HTERT RPE-1 (cell line): ENCODE data around the gene NFYC.

Experiments used
- in situ Hi-C: fragments of 300-500 bp; cut with MboI; formaldehyde crosslinking; loops from 4 replicates; pipeline ENCODE4 v1.14.3; 2020; ENCODE audit warnings: low sequenced_read_pairs

The NFYC gene

GRCh38 chr1:40691538-40692428 lies at the start of gene NFYC:
TSS of gene NFYC (plus strand) at chr1:40691704. CDS start at chr1:40738844, 47,140 bp downstream.
- in situ Hi-C loops: no loop called here

- in situ Hi-C loops: no loop called here
These were observed 46.3 kb upstream of the NFYC start for GRCh38 chr1:40645118-40645680.

GRCh38 chr1:40646315-40646714 lies 45.2 kb upstream of the NFYC start:
- in situ Hi-C loops: no loop called here

- in situ Hi-C loops: no loop called here
These were observed 43.3 kb upstream of the NFYC start for GRCh38 chr1:40648200-40648599.

- in situ Hi-C loops: no loop called here
These were observed 42.4 kb upstream of the NFYC start for GRCh38 chr1:40648928-40649591.

- in situ Hi-C loops: no loop called here
These were observed 41.9 kb upstream of the NFYC start for GRCh38 chr1:40649592-40649930.

GRCh38 chr1:40650075-40650474 lies 41.4 kb upstream of the NFYC start:
- in situ Hi-C loops: no loop called here

GRCh38 chr1:40651138-40651857 lies 40.2 kb upstream of the NFYC start:
- in situ Hi-C loops: no loop called here

GRCh38 chr1:40652468-40652867 lies 39.0 kb upstream of the NFYC start:
- in situ Hi-C loops: no loop called here

GRCh38 chr1:40652979-40653378 lies 38.5 kb upstream of the NFYC start:
- in situ Hi-C loops: no loop called here

GRCh38 chr1:40653851-40654537 lies 37.5 kb upstream of the NFYC start:
- in situ Hi-C loops: no loop called here

GRCh38 chr1:40657046-40657445 lies 34.5 kb upstream of the NFYC start:
- in situ Hi-C loops: no loop called here

GRCh38 chr1:40658751-40659648 lies 32.5 kb upstream of the NFYC start:
- in situ Hi-C loops: no loop called here

- in situ Hi-C loops: no loop called here
These were observed 31.9 kb upstream of the NFYC start for GRCh38 chr1:40659649-40659947.

GRCh38 chr1:40661678-40662077 lies 29.8 kb upstream of the NFYC start:
- in situ Hi-C loops: no loop called here

- in situ Hi-C loops: no loop called here
These were observed 29.4 kb upstream of the NFYC start for GRCh38 chr1:40662151-40662550.

GRCh38 chr1:40662864-40663263 lies 28.6 kb upstream of the NFYC start:
- in situ Hi-C loops: no loop called here

GRCh38 chr1:40663324-40664166 lies 28.0 kb upstream of the NFYC start:
- in situ Hi-C loops: no loop called here

- in situ Hi-C loops: no loop called here
These were observed 27.4 kb upstream of the NFYC start for GRCh38 chr1:40664167-40664537.
